GM20000 (cell line): ENCODE results near the gene CDPF1.

Experiments
- DNase-seq: peaks from one replicate; pipeline ENCODE4 v3.0.0; 2012; ENCODE audit warnings: low spot score
- TF ChIP-seq, protein P1 (sequence below): IDR thresholded peaks from 2 replicates; pipeline ENCODE4 v1.5.1; 2012; ENCODE audit warnings: mild to moderate bottlenecking, control low read depth; ENCODE audit errors: extremely low read depth, missing control alignments

Gene CDPF1

DNA sequence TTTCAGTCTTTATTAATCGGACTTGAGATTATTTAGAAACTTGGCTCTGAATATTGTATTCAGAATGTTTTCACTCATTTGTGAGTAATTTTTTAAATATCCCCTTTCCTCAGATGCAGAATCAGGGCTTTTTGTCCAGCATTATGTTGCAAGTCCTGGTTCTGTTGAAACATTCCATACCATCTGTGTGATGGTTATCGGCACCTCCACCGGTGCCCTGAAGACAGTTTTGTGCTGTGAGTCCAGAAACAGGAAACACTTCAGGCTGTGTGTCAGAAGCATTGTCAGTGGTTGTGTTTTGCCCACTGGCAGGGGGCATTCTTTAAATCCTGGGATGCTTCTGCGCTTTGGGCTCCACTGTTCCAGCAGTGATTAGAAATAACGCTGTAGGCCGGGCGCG is 20.4 kb downstream of the CDPF1 start:
- TF ChIP-seq, protein P1, sequence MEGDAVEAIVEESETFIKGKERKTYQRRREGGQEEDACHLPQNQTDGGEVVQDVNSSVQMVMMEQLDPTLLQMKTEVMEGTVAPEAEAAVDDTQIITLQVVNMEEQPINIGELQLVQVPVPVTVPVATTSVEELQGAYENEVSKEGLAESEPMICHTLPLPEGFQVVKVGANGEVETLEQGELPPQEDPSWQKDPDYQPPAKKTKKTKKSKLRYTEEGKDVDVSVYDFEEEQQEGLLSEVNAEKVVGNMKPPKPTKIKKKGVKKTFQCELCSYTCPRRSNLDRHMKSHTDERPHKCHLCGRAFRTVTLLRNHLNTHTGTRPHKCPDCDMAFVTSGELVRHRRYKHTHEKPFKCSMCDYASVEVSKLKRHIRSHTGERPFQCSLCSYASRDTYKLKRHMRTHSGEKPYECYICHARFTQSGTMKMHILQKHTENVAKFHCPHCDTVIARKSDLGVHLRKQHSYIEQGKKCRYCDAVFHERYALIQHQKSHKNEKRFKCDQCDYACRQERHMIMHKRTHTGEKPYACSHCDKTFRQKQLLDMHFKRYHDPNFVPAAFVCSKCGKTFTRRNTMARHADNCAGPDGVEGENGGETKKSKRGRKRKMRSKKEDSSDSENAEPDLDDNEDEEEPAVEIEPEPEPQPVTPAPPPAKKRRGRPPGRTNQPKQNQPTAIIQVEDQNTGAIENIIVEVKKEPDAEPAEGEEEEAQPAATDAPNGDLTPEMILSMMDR = no peak
- DNase-seq = no peak

DNA sequence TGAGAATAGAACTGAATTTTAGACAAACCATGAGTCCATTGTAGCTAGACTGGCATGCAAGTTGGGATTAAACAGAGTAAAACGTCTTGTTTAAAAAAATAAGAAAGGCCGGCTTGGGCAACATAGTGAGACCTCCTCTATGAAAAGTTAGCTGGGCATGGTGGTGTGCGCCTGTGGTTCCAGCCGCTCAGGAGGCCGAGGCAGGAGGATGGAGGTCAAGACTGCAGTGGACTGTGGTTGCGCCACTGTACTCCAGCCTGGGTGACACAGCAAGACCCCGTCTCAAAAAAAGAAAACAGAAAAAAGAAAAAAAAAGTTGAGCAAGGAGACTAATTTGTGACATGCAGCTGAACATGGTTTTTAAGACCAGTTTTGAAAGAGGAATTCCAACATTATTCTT is 23.5 kb downstream of the CDPF1 start:
- TF ChIP-seq, protein P1 = no peak
- DNase-seq = no peak

DNA sequence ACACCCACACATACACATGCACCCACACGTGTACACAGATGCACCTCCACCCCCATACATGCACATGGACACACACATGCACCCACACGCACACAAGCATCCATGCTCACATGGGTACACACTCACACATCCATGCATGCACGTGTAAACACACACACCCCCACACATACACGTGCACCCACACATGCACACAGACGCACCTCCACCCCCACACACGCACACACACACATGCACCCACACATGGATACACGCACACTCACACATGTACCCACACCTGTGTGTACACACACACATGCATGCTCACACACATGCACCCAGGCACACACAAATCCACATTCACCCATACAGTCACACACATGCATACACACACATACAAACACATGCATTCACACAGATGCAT is 24.5 kb downstream of the CDPF1 start:
- no peak for DNase-seq
- TF ChIP-seq, protein P1 = no peak

DNA sequence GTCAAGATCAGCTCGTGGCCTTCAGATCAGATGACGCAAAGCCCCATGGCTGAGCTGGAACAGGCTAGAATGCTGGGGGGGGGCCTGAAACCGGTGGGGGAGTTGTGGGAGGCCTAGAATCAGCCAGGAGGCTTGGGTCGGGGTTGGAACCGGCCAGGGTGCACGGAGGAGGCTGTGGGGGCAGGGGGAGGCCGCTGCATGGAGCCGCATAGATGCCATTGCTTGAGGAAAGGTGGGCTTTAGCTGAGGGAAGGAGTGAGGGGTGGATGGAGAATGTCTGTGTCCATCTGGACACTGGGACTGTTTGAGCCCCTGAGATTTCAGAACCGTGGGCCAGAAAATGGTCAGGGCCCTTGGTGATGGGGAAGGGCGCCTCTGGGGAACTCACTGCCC is 25.2 kb downstream of the CDPF1 start:
- TF ChIP-seq, protein P1 = no peak
- no peak for DNase-seq

DNA sequence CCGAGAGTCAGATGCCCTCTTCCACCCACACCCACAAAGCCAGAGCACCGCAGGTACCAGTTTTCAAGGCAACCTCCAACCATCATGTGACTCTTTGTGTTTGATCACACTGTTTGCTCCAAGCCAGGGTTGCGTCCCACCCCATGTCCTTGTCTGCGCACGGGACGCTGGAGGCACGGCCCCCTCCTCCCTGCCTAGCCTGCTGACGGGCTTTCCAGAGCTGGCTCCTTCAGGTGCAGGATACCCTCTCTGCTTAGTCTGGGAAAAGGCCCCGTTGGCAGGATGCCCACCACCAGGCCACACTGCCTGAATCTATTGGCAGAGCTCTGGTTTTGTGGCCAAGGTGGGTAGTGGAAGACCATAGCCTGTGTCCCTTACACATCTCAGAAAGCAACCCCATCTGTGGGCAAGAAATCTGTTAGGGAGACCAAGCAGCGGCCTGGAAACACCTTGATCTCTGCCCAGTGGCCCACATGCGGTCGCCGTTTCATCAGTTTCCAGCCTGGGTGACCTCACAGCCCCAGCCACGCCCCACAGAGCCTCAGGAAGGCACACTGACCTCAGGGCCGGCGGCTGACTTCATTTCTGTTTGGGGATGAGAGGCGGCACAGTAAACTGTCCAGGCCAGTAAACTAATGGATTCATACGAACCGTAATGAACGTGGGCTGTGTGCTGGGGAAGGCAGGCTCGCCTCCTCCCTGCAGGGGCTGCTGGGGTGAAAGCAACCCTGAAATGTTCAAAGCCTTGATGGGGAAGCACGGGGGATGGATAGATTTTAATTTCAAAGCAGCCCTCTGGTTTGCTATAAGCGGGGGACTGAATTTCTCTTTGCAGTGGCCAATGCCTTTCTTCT is 25.8 kb downstream of the CDPF1 start:
- no peak for DNase-seq
- TF ChIP-seq, protein P1 = no peak

DNA sequence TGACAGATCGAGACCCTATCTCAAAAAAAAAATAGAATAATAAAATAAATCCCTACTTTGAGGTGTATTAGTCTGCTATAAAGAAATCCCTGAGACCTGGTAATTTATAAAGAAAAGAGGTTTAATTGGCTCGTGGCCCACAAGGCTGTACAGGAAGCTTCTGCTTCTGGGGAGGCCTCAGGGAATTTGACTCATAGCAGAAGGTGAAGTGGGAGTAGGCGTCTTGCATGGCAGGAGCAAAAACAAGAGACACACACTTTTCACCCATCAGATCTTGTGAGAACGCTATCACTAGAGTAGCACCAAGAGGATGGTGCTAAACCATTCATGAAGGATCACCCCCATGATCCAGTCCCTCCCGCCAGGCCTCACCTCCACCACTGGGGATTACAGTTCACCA is 29.2 kb downstream of the CDPF1 start:
- TF ChIP-seq, protein P1 = no peak
- no peak for DNase-seq

DNA sequence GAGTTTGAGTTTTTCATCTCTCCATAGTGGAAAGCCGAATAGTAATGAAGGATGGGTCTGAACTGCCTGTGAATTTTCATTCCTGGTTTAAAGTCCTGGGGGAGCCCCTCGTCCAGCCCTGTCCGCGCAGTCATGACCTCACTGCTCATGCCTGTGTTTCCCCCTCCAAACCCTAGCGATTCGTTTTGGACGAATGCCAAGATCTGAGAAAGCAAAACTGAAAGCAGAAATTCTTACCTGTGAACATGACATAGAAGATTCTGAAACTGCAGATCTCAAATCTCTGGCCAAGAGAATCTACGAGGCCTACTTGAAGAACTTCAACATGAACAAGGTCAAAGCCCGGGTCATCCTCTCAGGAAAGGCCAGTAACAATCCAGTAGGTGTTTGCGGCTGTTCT is 30.5 kb downstream of the CDPF1 start:
- peak; percentile 39 for DNase-seq
- TF ChIP-seq, protein P1 = no peak
